ENCODE measurements around the gene SMYD3.

Gene SMYD3

DNA sequence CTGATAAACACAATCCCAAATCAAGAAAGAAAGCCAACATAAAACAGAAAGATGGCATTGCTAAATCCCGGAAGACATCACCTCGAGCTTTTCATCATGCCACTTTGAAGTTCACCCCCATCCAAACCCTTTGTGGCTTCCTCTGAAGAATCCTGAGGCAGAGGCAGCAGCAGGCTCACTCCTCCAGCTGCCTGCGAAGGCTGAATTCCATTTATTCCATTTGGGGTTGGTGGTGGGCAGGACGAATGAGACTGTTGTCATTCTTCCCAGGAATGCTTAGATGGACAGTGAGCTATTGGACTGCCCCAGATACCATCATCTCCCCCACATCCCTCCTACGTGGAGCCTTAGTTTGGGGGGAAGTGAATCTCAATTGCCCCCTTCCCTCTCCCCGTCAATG lies 437.5 kb downstream of the SMYD3 start:
- Histone ChIP-seq H3K27ac (replicated peaks) (no peak overlapping the region), H3K27me3 (ENCODE audit: insufficient read depth, poor library complexity, severe bottlenecking) (no peaks in the 10 kb centered on the region), H3K4me3 (replicated peaks; ENCODE audit: insufficient read depth, low read length) (no peak overlapping the region)
- DNase-seq (ENCODE audit: low read depth in 1 of 2, low spot score in 1 of 2): no peak
- TF ChIP-seq, protein P1, sequence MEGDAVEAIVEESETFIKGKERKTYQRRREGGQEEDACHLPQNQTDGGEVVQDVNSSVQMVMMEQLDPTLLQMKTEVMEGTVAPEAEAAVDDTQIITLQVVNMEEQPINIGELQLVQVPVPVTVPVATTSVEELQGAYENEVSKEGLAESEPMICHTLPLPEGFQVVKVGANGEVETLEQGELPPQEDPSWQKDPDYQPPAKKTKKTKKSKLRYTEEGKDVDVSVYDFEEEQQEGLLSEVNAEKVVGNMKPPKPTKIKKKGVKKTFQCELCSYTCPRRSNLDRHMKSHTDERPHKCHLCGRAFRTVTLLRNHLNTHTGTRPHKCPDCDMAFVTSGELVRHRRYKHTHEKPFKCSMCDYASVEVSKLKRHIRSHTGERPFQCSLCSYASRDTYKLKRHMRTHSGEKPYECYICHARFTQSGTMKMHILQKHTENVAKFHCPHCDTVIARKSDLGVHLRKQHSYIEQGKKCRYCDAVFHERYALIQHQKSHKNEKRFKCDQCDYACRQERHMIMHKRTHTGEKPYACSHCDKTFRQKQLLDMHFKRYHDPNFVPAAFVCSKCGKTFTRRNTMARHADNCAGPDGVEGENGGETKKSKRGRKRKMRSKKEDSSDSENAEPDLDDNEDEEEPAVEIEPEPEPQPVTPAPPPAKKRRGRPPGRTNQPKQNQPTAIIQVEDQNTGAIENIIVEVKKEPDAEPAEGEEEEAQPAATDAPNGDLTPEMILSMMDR (IDR thresholded peaks at IDR 0.05; ENCODE audit: insufficient read depth, low read length): no peak
- TF ChIP-seq POLR2AphosphoS5 (IDR thresholded peaks at IDR 0.05; ENCODE audit: low read depth) (no peak), GABPA (IDR thresholded peaks at IDR 0.05; ENCODE audit: low read depth) (no peak), SPI1 (IDR thresholded peaks at IDR 0.05; ENCODE audit: borderline replicate concordance, low read depth) (no peak)
- TF ChIP-seq, protein P2, sequence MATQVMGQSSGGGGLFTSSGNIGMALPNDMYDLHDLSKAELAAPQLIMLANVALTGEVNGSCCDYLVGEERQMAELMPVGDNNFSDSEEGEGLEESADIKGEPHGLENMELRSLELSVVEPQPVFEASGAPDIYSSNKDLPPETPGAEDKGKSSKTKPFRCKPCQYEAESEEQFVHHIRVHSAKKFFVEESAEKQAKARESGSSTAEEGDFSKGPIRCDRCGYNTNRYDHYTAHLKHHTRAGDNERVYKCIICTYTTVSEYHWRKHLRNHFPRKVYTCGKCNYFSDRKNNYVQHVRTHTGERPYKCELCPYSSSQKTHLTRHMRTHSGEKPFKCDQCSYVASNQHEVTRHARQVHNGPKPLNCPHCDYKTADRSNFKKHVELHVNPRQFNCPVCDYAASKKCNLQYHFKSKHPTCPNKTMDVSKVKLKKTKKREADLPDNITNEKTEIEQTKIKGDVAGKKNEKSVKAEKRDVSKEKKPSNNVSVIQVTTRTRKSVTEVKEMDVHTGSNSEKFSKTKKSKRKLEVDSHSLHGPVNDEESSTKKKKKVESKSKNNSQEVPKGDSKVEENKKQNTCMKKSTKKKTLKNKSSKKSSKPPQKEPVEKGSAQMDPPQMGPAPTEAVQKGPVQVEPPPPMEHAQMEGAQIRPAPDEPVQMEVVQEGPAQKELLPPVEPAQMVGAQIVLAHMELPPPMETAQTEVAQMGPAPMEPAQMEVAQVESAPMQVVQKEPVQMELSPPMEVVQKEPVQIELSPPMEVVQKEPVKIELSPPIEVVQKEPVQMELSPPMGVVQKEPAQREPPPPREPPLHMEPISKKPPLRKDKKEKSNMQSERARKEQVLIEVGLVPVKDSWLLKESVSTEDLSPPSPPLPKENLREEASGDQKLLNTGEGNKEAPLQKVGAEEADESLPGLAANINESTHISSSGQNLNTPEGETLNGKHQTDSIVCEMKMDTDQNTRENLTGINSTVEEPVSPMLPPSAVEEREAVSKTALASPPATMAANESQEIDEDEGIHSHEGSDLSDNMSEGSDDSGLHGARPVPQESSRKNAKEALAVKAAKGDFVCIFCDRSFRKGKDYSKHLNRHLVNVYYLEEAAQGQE (IDR thresholded peaks at IDR 0.05; ENCODE audit: insufficient replicate concordance, low read depth): no peak

DNA sequence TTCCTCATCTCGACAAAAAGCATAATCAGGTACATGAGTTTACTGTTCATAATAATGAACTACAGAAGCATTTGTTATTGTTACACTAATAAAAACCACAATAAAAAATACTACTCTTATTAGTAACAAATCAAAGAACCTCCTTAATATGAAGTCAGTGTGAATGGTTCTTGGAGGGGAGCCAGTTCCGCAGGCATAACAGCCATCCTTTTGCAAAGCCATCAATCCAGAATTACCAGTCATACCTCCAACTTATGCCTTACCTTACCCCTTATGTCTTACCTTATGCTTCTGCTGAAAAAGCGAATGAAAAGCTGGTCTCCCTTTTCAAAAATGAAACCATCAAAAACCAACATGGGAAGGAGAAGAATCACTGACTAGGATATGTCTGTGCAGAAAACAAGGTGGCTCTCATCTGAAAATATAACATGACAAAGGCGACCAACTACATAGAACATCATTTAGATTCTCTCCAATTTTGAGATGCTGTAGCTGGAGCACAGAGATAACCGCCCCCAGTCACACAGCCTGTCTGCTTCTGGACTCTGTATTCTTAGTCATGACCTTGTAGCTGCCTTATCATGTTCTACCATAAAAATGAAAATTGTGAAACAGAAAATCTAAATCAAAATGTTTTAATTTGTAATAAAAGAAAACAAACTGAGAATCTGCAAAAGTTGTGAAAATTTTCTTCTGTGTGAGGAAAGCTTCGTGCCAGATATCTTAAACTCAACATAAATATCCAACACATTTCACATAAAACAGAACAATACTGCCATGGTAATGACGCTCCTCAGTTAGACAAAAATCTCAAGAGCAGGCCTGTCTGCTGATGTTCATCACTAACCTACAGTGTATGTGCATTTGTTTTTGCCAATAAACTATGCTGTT lies 438.2 kb downstream of the SMYD3 start:
- Histone ChIP-seq H3K4me3 (replicated peaks; ENCODE audit: insufficient read depth, low read length) (no peak overlapping the region), H3K27me3 (ENCODE audit: insufficient read depth, poor library complexity, severe bottlenecking) (no peaks in the 10 kb centered on the region), H3K27ac (replicated peaks) (no peak overlapping the region)
- DNase-seq (ENCODE audit: low read depth in 1 of 2, low spot score in 1 of 2): no peak
- TF ChIP-seq, protein P2 (IDR thresholded peaks at IDR 0.05; ENCODE audit: insufficient replicate concordance, low read depth): no peak
- TF ChIP-seq, protein P1 (IDR thresholded peaks at IDR 0.05; ENCODE audit: insufficient read depth, low read length): no peak
- TF ChIP-seq SPI1 (IDR thresholded peaks at IDR 0.05; ENCODE audit: borderline replicate concordance, low read depth) (no peak), POLR2AphosphoS5 (IDR thresholded peaks at IDR 0.05; ENCODE audit: low read depth) (no peak), GABPA (IDR thresholded peaks at IDR 0.05; ENCODE audit: low read depth) (no peak)

DNA sequence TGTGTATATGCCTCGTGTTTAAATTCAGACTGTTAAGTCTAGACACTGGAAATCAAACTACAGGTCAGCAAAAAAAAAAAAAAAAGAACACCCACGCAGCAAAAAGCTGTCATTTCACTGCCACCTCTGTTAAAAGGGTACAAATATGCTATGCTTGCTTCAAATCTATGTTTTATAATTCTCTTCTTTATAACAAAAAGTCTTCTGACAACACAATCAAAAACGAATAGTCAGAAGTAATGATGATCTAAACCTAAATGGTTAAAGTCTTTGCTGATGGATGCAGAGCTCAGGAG lies 438.9 kb downstream of the SMYD3 start:
- Histone ChIP-seq H3K27ac (replicated peaks) (no peak overlapping the region), H3K4me3 (replicated peaks; ENCODE audit: insufficient read depth, low read length) (no peak overlapping the region), H3K27me3 (ENCODE audit: insufficient read depth, poor library complexity, severe bottlenecking) (no peaks in the 10 kb centered on the region)
- no peak for DNase-seq (ENCODE audit: low read depth in 1 of 2, low spot score in 1 of 2)
- TF ChIP-seq GABPA (IDR thresholded peaks at IDR 0.05; ENCODE audit: low read depth) (no peak), SPI1 (IDR thresholded peaks at IDR 0.05; ENCODE audit: borderline replicate concordance, low read depth) (no peak), POLR2AphosphoS5 (IDR thresholded peaks at IDR 0.05; ENCODE audit: low read depth) (no peak)
- TF ChIP-seq, protein P2 (IDR thresholded peaks at IDR 0.05; ENCODE audit: insufficient replicate concordance, low read depth): no peak
- TF ChIP-seq, protein P1 (IDR thresholded peaks at IDR 0.05; ENCODE audit: insufficient read depth, low read length): no peak
